DOHH2 (cell line): ENCODE data around the gene CCDC8.

Source experiments
- CTCF ChIP-seq: fragments of 200-600 bp; sonication (generic); IDR thresholded peaks from one replicate; pipeline ENCODE4 v1.5.1; 2014; ENCODE audit warnings: antibody characterized with exemption, mild to moderate bottlenecking, low read depth, low read length; ENCODE audit not compliant: poor library complexity, severe bottlenecking
- EZH2phosphoT487 ChIP-seq: fragments of 200-600 bp; sonication (generic); IDR thresholded peaks from 2 replicates; pipeline ENCODE4 v1.6.1; 2017; ENCODE audit warnings: borderline replicate concordance, mild to moderate bottlenecking, antibody characterized with exemption, low read length, moderate library complexity, mixed read lengths

DNA sequence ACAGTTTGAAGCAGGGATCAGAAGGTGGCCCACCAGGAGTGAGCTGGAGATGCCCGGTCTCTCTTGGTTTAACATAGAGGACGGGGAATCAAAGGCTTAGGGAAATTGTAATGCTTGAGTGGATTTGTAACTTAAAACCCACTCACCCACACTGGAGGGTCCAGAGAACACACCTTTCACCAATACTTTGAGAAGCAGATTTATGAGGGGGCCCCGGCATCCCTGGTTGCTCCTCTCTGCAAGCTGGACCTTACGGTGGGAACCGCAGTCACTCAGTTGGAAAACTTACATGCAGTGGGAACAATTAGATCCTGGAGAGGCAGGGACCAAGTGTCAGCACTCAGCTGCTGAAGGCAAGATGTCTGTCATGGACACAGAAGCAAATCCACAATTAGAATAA lies 45.9 kb downstream of the CCDC8 start:
- TF ChIP-seq CTCF (no peak), EZH2phosphoT487 (no peak)
